ENCODE data around the gene LIMD2.

The LIMD2 gene

DNA sequence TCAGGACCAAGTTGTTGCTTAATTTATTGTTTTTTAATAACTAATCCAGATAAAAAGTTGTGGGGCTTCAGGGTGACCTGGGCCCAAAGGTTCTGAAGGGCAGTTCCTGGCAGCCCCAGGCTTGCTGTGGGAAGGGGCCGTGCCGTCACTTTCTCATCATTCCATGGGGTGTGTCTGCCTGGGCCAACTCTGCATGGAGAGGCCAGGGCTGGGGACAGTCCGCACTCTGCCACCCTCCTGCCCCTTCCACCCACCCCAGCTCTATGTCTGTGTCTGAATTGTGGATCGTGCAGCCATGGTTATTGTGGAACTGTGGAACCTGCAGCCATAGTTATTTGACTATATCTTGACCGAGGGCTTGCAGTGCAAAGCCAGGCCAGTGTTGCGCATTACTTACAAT lies 4.0 kb downstream of the LIMD2 start:
- Histone ChIP-seq H3K9me3 (ENCODE audit: severe bottlenecking) (no peaks in the 10 kb centered on the region), H3K27me3 (ENCODE audit: insufficient read depth, low read depth, severe bottlenecking) (no peaks in the 10 kb centered on the region), H3K36me3 (peaks cover 51% of the 10 kb centered on the region), H3K4me3 (ENCODE audit: low read depth, low read length) (no peak overlapping the region), H3K27ac (no peak overlapping the region)
- no peak for DNase-seq
- TF ChIP-seq, protein P1, sequence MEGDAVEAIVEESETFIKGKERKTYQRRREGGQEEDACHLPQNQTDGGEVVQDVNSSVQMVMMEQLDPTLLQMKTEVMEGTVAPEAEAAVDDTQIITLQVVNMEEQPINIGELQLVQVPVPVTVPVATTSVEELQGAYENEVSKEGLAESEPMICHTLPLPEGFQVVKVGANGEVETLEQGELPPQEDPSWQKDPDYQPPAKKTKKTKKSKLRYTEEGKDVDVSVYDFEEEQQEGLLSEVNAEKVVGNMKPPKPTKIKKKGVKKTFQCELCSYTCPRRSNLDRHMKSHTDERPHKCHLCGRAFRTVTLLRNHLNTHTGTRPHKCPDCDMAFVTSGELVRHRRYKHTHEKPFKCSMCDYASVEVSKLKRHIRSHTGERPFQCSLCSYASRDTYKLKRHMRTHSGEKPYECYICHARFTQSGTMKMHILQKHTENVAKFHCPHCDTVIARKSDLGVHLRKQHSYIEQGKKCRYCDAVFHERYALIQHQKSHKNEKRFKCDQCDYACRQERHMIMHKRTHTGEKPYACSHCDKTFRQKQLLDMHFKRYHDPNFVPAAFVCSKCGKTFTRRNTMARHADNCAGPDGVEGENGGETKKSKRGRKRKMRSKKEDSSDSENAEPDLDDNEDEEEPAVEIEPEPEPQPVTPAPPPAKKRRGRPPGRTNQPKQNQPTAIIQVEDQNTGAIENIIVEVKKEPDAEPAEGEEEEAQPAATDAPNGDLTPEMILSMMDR (IDR thresholded peaks at IDR 0.05; ENCODE audit: low read depth, low read length) = no peak

DNA sequence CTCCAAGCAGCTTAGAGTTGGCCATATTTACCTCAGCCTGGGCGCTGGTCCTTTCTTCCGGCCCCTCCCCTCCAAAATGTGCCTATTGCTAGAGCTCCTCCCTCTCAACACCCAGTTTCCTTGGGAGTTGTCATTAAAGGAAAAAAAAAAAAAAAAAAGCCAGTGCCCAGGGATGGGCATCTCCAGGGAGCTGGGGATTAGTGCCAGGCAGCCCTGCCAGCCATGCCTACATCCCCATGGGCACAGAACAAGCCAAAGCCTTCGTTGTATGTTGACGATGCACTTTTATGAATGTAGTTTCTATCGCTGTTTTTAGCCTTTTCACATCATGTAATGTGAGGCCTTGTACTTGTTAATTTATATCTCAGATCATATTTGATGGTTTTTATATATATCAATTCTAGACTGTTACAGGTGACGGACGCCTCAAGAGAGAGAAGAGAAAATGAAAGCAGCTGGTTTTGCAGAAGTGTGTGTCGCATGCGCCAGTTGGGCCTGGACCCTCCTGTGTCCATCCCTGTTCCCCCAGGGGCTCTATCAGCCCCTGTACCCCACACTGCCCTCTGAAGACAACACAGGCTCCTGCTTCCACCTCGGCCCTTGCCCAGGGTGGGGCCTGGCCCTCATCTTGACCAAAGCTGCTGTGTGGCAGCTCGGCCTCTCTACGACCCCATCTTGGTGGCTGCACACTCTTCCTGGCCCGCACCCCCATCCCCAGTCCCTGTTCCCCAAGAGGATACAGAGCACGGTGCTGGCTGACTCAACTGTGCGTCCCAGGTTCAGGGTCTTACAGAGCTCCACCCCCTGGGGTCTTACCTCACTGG lies 4.8 kb downstream of the LIMD2 start:
- Histone ChIP-seq H3K36me3 (peaks cover 58% of the 10 kb centered on the region), H3K4me3 (ENCODE audit: low read depth, low read length) (no peak overlapping the region), H3K9me3 (ENCODE audit: severe bottlenecking) (no peaks in the 10 kb centered on the region), H3K27me3 (ENCODE audit: insufficient read depth, low read depth, severe bottlenecking) (no peaks in the 10 kb centered on the region), H3K27ac (peak overlapping the region; percentile 20; the same call in 1 of the 2 replicates)
- TF ChIP-seq, protein P1 (IDR thresholded peaks at IDR 0.05; ENCODE audit: low read depth, low read length) = no peak
- no peak for DNase-seq

DNA sequence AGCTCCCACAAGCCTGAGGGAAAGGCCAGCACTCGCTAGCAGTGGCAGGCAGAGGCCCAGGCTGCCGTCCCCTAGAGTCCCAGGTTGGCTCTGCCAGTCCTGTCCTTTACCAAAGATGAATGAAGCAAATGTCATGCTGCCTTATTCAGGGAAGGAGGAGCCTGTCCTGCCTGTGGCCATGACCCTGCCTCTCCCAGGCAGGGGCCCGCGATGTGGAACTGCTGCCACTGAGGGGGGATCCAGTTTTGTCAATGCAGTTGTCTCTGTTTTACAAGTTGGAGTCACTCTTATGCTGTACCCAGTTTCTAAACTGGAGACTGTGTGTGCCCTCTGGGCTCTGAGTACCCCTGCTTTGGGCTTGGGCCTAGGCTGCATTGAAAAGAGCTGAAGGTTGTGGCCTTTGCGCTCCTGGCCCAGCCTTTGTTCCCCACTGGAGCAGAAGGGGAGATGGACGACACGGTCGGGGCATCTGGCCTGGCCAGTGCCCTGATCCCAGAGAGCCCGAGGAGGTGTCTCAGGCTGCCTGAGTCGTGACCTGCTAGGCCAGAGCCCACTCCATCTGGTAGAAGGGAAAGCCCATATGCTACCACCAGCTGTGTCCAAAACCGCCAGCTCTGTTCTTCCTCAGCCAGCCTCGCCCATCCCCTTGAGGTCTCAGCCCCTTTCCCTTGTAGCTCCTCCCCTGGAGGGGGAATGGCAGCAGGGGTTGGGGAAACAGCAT lies 5.5 kb downstream of the LIMD2 start:
- DNase-seq = peak; percentile 96
- no peaks in the 10 kb centered on the region for H3K27me3 ChIP-seq (ENCODE audit: insufficient read depth, low read depth, severe bottlenecking)
- H3K9me3 ChIP-seq (ENCODE audit: severe bottlenecking) = no peaks in the 10 kb centered on the region
- TF ChIP-seq, protein P1 (IDR thresholded peaks at IDR 0.05; ENCODE audit: low read depth, low read length) = no peak
- peaks cover 66% of the 10 kb centered on the region for H3K36me3 ChIP-seq
- peak overlapping the region; percentile 64 for H3K27ac ChIP-seq
- no peak overlapping the region for H3K4me3 ChIP-seq (ENCODE audit: low read depth, low read length)

DNA sequence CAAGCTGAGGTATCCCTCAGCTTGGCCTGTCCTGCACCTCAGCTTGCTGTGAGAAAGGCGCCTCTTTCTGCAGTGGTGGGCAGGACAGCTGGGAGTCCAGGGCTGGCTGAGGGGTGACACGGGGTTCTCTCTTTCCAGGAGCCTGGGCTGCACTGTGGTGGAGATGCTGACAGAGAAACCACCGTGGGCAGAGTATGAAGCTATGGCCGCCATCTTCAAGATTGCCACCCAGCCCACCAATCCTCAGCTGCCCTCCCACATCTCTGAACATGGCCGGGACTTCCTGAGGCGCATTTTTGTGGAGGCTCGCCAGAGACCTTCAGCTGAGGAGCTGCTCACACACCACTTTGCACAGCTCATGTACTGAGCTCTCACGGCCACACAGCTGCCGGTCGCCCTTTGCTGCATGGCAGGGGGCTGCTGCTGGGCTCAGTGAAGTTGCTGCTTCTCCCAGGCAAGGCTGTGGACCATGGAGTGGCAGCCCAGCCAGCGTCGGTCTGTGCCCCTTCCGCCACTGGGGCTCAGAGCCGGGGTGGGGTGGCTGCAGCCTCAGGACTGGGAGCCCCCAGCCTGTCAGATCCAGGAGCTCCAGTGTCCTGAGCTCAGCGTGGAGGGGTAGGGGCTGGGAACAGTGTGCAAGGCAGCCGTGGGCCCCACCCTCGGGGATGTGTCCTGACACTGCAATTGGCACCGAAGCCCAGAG lies 6.4 kb downstream of the LIMD2 start:
- peaks cover 74% of the 10 kb centered on the region for H3K36me3 ChIP-seq
- H3K27me3 ChIP-seq (ENCODE audit: insufficient read depth, low read depth, severe bottlenecking) = no peaks in the 10 kb centered on the region
- H3K27ac ChIP-seq = peak overlapping the region; percentile 17; the same call in 1 of the 2 replicates
- no peaks in the 10 kb centered on the region for H3K9me3 ChIP-seq (ENCODE audit: severe bottlenecking)
- no peak for DNase-seq
- TF ChIP-seq, protein P1 (IDR thresholded peaks at IDR 0.05; ENCODE audit: low read depth, low read length) = no peak
- no peak overlapping the region for H3K4me3 ChIP-seq (ENCODE audit: low read depth, low read length)

DNA sequence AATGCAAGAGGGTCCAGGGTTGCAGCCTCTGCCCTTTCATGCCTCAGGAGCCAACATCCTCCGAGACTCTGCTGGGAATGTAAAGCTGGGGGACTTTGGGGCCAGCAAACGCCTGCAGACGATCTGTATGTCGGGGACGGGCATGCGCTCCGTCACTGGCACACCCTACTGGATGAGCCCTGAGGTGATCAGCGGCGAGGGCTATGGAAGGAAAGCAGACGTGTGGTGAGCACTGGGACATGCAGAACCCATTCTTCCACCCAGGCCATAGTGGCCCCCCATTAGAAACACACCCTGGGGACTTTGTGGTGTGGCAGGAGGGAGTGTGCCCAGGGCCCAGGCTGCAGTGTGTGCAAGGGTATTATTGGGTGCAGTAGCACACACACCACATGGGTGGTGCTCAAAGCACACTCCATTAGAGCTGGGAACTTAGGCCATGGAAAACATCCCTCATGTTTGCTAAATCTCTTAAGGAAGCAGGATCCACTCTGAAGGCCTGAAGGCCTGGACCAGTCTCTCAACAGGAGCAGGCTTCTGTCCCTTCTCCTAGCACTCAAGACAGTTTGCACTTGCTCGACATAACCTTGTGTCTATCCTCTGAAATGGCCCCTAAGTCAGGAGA lies 7.6 kb downstream of the LIMD2 start:
- Histone ChIP-seq H3K36me3 (peaks cover 80% of the 10 kb centered on the region), H3K27me3 (ENCODE audit: insufficient read depth, low read depth, severe bottlenecking) (no peaks in the 10 kb centered on the region), H3K9me3 (ENCODE audit: severe bottlenecking) (no peaks in the 10 kb centered on the region), H3K27ac (peak overlapping the region; percentile 36), H3K4me3 (ENCODE audit: low read depth, low read length) (no peak overlapping the region)
- DNase-seq = peak; percentile 75
- TF ChIP-seq, protein P1 (IDR thresholded peaks at IDR 0.05; ENCODE audit: low read depth, low read length) = peak; percentile 60

All from WERI-Rb-1 (cell line).